Fibroblast of lung (primary cell): ENCODE measurements around the gene MGST1.

Experiments
- CTCF ChIP-seq, 2 donors: IDR thresholded peaks in 1 of 2; conservative IDR thresholded peaks in 1 of 2; 1 replicate in 1 of 2; 2 replicates in 1 of 2; pipeline ENCODE4 v1.5.1; 2011 to 2012; ENCODE audit warnings: low read length in 2 of 2, control low read depth in 1 of 2, inconsistent platforms in 1 of 2, low read depth in 1 of 2, mild to moderate bottlenecking in 1 of 2
- EZH2 ChIP-seq: IDR thresholded peaks from 2 replicates; pipeline ENCODE4 v1.5.1; 2012; ENCODE audit warnings: low read length, control low read depth, mild to moderate bottlenecking; ENCODE audit errors: missing control alignments

- TF ChIP-seq CTCF (conservative IDR thresholded peaks at IDR 0.05 in 1 of 2, IDR thresholded peaks at IDR 0.05 in 1 of 2; ENCODE audit: low read depth in 1 of 2, low read length in 2 of 2), result no peak
- no peak for TF ChIP-seq EZH2
These were observed 39.5 kb upstream of the MGST1 start for GRCh38 chr12:16307856-16308475.
